ENCODE results near the gene DSCAML1. TPM values are rescaled to one million over a fixed set of nuclear protein-coding genes. Genes with fewer than 3 reads are reported as not detected.

DSCAML1 gene
- total RNA-seq, 1 donor from 2014 or later = 0.09 TPM

DNA sequence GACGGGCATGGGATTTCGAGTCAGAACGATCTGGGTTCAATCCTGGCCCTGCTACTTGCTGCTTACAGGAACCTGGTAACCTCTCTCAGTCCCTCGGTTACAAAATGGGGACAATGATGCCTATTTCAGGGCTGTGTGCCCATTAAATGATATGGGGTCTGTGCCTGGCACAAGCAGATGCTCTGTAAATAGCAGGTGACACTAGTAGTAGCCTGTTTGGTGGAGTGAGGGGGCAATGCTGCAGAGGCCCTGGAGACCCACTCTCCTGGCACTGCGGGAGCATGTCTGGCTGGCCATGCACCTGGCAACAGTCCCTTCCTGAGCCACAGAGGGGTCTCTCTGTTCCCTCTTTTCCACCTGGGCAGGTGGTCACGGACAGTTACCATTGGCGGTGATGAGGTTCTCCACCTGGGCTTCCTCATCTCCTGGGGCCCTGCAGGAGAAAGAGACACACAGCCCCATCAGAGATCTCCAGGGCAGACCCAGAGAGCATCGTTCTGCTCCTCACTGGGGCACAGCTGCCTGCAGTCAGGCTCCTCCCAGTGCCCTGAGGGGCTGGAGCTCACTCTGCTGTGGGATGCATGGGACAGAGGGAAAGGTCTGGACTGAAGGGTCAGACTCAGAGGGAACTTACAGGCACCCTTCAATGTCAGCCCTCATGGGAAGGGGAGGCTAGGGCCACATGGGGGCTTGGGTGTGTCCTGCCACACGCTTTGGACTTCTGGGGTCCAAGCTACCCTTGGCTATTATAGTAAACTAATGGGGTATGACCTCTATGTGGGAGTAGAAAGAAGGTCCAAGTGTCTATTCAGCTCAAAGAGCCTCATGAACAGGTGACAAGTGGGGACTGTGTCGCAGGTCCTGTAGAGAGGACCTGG is 43.2 kb upstream of the DSCAML1 start:
- Mint-ChIP-seq H3K4me3 (no peak overlapping the region), H3K27ac (ENCODE audit: unreplicated experiment) (no peak overlapping the region), H3K36me3 (ENCODE audit: low read depth) (no peaks in the 10 kb centered on the region), H3K4me1 (peaks cover 16% of the 10 kb centered on the region), H3K9me3 (no peaks in the 10 kb centered on the region), H3K27me3 (ENCODE audit: low read depth) (no peaks in the 10 kb centered on the region)
- DNase-seq (ENCODE audit: low read depth, low spot score) = no peak
- TF ChIP-seq, protein P1, sequence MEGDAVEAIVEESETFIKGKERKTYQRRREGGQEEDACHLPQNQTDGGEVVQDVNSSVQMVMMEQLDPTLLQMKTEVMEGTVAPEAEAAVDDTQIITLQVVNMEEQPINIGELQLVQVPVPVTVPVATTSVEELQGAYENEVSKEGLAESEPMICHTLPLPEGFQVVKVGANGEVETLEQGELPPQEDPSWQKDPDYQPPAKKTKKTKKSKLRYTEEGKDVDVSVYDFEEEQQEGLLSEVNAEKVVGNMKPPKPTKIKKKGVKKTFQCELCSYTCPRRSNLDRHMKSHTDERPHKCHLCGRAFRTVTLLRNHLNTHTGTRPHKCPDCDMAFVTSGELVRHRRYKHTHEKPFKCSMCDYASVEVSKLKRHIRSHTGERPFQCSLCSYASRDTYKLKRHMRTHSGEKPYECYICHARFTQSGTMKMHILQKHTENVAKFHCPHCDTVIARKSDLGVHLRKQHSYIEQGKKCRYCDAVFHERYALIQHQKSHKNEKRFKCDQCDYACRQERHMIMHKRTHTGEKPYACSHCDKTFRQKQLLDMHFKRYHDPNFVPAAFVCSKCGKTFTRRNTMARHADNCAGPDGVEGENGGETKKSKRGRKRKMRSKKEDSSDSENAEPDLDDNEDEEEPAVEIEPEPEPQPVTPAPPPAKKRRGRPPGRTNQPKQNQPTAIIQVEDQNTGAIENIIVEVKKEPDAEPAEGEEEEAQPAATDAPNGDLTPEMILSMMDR (conservative IDR thresholded peaks at IDR 0.05) = no peak

DNA sequence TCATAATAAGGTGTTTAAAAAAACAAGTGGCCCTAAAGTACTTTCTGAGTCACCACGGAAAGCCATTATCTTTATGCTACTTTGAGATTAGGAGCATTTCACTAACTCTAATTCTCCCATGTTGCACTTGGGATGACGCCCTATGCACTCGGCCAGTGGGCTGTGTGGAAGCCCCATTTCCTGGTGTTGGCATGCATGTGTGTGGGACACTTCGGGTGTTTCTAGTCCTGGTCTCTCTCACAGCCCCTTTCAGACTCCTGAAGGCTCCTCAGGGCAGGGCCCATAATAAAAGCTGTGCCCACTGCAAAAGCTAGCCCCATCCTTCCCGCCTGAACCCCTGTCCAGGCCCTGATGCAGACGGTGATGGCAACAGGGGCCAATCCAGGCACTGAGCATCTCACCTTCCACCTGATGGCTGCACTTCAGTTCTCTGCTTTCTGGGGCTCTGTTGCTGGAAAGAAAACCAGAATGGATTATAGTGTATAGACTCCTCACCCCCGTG is 42.4 kb upstream of the DSCAML1 start:
- Mint-ChIP-seq H3K36me3 (ENCODE audit: low read depth) (no peaks in the 10 kb centered on the region), H3K4me3 (no peak overlapping the region), H3K27ac (ENCODE audit: unreplicated experiment) (no peak overlapping the region), H3K4me1 (peaks cover 16% of the 10 kb centered on the region), H3K9me3 (no peaks in the 10 kb centered on the region), H3K27me3 (ENCODE audit: low read depth) (no peaks in the 10 kb centered on the region)
- TF ChIP-seq, protein P1 (conservative IDR thresholded peaks at IDR 0.05) = no peak
- DNase-seq (ENCODE audit: low read depth, low spot score) = no peak

DNA sequence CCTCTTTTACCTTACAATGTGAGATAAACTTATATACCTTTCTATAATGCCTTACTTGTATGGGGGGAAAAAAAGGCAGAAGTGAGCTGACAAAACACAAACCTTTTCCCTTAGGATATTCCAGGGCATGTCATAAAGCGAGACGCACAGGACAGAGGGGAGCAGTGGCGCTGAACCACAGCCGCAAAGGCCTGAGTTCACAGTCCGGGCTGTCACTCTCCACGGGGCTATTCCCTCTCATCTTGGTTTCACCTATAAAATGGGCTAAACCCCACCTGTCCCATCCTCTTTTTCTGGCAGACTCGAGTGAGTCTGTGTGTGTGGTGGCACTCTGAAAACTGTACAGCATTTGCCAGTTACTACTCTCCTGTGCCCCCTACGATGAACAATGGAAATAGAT is 41.9 kb upstream of the DSCAML1 start:
- Mint-ChIP-seq H3K4me1 (peaks cover 16% of the 10 kb centered on the region), H3K36me3 (ENCODE audit: low read depth) (no peaks in the 10 kb centered on the region)

DNA sequence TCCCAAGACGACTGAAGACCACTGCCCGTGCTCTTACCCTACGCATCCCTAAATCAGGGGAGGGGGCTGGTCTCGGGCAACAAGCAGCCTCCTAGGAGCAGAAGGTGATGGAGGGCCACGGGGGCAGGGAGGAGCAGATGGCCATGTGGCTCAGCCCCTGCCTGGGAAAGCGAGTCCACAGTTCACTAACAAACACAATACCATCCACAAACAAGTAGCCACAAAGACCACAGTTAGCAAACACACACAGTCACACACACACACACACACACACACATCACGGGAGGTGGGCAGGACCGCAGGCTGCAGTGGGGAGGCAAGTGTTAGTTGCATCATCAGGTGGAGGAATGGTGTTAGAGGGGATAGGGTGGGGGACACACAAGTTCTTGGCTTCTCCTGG is 40.8 kb upstream of the DSCAML1 start:
- Mint-ChIP-seq H3K27ac (ENCODE audit: unreplicated experiment) (peak overlapping the region; percentile 12), H3K27me3 (ENCODE audit: low read depth) (no peaks in the 10 kb centered on the region), H3K4me1 (peaks cover 16% of the 10 kb centered on the region), H3K4me3 (no peak overlapping the region), H3K9me3 (no peaks in the 10 kb centered on the region), H3K36me3 (ENCODE audit: low read depth) (no peaks in the 10 kb centered on the region)
- TF ChIP-seq, protein P1 (conservative IDR thresholded peaks at IDR 0.05) = no peak
- DNase-seq (ENCODE audit: low read depth, low spot score) = no peak

More for the DNA sequence above, 41.9 kb upstream of the DSCAML1 start:
- Mint-ChIP-seq H3K9me3 (no peaks in the 10 kb centered on the region), H3K4me3 (no peak overlapping the region), H3K27ac (ENCODE audit: unreplicated experiment) (peak overlapping the region; percentile 67), H3K27me3 (ENCODE audit: low read depth) (no peaks in the 10 kb centered on the region)
- TF ChIP-seq, protein P1 (conservative IDR thresholded peaks at IDR 0.05) = no peak
- DNase-seq (ENCODE audit: low read depth, low spot score) = no peak

DNA sequence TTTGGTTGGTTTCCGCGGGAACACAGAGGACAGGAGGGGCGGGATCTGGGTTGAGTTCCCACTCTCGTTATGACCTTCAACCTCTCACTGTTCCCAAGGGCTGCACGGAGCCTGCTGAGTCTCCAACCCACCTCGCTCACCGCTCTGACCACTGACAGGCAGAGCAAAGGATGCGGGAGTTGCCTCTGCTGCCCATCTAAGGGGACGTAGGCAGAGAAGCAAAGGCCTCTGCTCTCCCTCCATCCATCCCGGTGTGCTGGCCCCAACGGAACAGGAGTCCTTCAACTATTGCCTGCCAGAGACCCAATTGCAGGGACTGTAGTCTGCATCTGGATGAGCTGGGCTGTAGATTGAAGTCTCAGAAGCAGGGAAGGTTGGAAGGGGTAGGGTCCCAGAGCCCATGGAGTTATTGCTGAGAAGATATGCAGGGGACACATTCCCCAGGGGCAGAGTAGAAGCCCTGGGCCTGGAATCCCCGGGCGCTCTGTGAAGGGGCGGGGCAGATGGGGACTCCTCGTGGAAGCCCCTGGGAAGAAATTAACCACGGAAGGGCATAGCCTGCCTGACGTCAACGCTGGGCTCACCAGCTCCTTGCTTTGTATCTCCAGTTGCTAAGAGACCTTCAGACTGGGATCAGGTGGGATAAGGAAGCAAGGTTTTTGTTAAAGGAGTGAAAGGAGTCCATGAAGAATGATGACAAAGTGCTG is 40.2 kb upstream of the DSCAML1 start:
- Mint-ChIP-seq H3K27ac (ENCODE audit: unreplicated experiment) (peak overlapping the region; percentile 81), H3K36me3 (ENCODE audit: low read depth) (peaks cover 2% of the 10 kb centered on the region), H3K4me1 (peaks cover 20% of the 10 kb centered on the region), H3K9me3 (no peaks in the 10 kb centered on the region), H3K4me3 (no peak overlapping the region), H3K27me3 (ENCODE audit: low read depth) (no peaks in the 10 kb centered on the region)
- no peak for DNase-seq (ENCODE audit: low read depth, low spot score)
- TF ChIP-seq, protein P1 (conservative IDR thresholded peaks at IDR 0.05) = no peak

Data from neural crest cell (in vitro differentiated cells).